GM21360 (cell line): ENCODE data around the gene PA2G4.
"Not testable (repeated sequence)": the region's sequence is repeated elsewhere in the genome, so short reads cannot be mapped to it uniquely, and the experiment has no call there.

Source experiments
- ATAC-seq: cut with Tn5 transposase; IDR thresholded peaks from one replicate; pipeline ENCODE4 v1.9.1; 2021; ENCODE audit warnings: mild to moderate bottlenecking, moderate library complexity; ENCODE audit not compliant: unreplicated experiment

The PA2G4 gene

GRCh38 chr12:56104109-56104814, at the start of gene PA2G4:
PA2G4 (plus strand) TSS chr12:56104559; CDS start chr12:56104738, 179 bp downstream.
- ATAC-seq: peak; percentile 93

- ATAC-seq: not testable (repeated sequence)
Observed at GRCh38 chr12:56059964-56060363, 44.4 kb upstream of the PA2G4 start.

- no peak for ATAC-seq
Observed at GRCh38 chr12:56061982-56062381, 42.4 kb upstream of the PA2G4 start.

GRCh38 chr12:56062996-56063395, 41.4 kb upstream of the PA2G4 start:
- ATAC-seq: no peak

- no peak for ATAC-seq
Observed at GRCh38 chr12:56071648-56072047, 32.7 kb upstream of the PA2G4 start.

GRCh38 chr12:56074396-56074795, 30.0 kb upstream of the PA2G4 start:
- ATAC-seq: no peak

- not testable (repeated sequence) for ATAC-seq
Observed at GRCh38 chr12:56077966-56078365, 26.4 kb upstream of the PA2G4 start.

GRCh38 chr12:56078427-56078826, 25.9 kb upstream of the PA2G4 start:
- ATAC-seq: no peak

GRCh38 chr12:56078931-56079722, 25.2 kb upstream of the PA2G4 start:
- peak; percentile 51 for ATAC-seq

- no peak for ATAC-seq
Observed at GRCh38 chr12:56079723-56080555, 24.4 kb upstream of the PA2G4 start, which contains the start of gene ERBB3. ERBB3 (plus strand) TSS chr12:56080165; CDS start chr12:56080301, 136 bp downstream.

- ATAC-seq: no peak
Observed at GRCh38 chr12:56080556-56081138, 23.7 kb upstream of the PA2G4 start.

GRCh38 chr12:56081393-56082347, 22.7 kb upstream of the PA2G4 start:
- no peak for ATAC-seq

- ATAC-seq: no peak
Observed at GRCh38 chr12:56082382-56082781, 22.0 kb upstream of the PA2G4 start.

GRCh38 chr12:56082967-56083366, 21.4 kb upstream of the PA2G4 start:
- ATAC-seq: no peak

- ATAC-seq: no peak
Observed at GRCh38 chr12:56084958-56085543, 19.3 kb upstream of the PA2G4 start.

- no peak for ATAC-seq
Observed at GRCh38 chr12:56086096-56086495, 18.3 kb upstream of the PA2G4 start.

- ATAC-seq: no peak
Observed at GRCh38 chr12:56086608-56087007, 17.8 kb upstream of the PA2G4 start.

- no peak for ATAC-seq
Observed at GRCh38 chr12:56087220-56087619, 17.1 kb upstream of the PA2G4 start.

GRCh38 chr12:56097738-56098137, 6.6 kb upstream of the PA2G4 start:
- ATAC-seq: no peak
